SK-N-SH (cell line): ENCODE results near the gene PPTC7. TPM values are rescaled to one million over a fixed set of nuclear protein-coding genes. Genes with fewer than 3 reads are reported as not detected.

Source experiments
- CTCF ChIA-PET: fragments of 300-600, 350-600 bp; formaldehyde crosslinking; extraction: SDS; loops from one replicate; lab custom pipeline; 2021; lab: Yijun Ruan, JAX
- POLR2A ChIA-PET: fragments of 350-600 bp; sonication (Branson Sonifier 250); formaldehyde crosslinking; extraction: SDS; loops from one replicate; lab custom pipeline; 2020; ENCODE audit warnings: antibody characterized with exemption, inconsistent platforms; lab: Yijun Ruan, JAX
- DNase-seq: peaks from one replicate; pipeline ENCODE4 v3.0.0; 2012
- H2AFZ ChIP-seq: fragments of 200-600 bp; sonication (generic); 2 replicates; pipeline ENCODE4 v1.8.1; 2016; ENCODE audit warnings: antibody characterized with exemption, mild to moderate bottlenecking, low read depth
- H3F3A ChIP-seq: fragments of 200-600 bp; sonication (generic); replicated peaks from 2 replicates; pipeline ENCODE3; 2016; ENCODE audit warnings: antibody characterized with exemption, mild to moderate bottlenecking; ENCODE audit not compliant: insufficient read depth
- H3K27ac ChIP-seq, 2 experiments: fragments of 200-500 bp in 1 of 2; fragments of 200-600 bp in 1 of 2; sonication (Bioruptor generic) in 1 of 2; sonication (generic), shearing (Covaris generic) in 1 of 2; 2 replicates each; pipeline versions ENCODE4 v1.5.1 to v1.6.1; 2014 to 2016; ENCODE audit warnings: low read depth in 2 of 2, inconsistent platforms in 1 of 2, low read length in 1 of 2, mild to moderate bottlenecking in 1 of 2, mixed read lengths in 1 of 2
- H3K27me3 ChIP-seq: fragments of 200-600 bp; sonication (generic), shearing (Covaris generic); 2 replicates; pipeline ENCODE4 v1.6.1; 2016; ENCODE audit warnings: mixed run types; ENCODE audit not compliant: insufficient read depth
- H3K36me3 ChIP-seq, 2 experiments: fragments of 200-500 bp in 1 of 2; fragments of 200-600 bp in 1 of 2; sonication (Bioruptor generic) in 1 of 2; sonication (generic) in 1 of 2; replicated peaks in 1 of 2; 2 replicates each; pipeline versions ENCODE3 to v1.5.1; 2014 to 2016; ENCODE audit warnings: low read length in 1 of 2, mild to moderate bottlenecking in 1 of 2; ENCODE audit not compliant: insufficient read depth in 2 of 2, control insufficient read depth in 1 of 2
- H3K4me1 ChIP-seq, 2 experiments: fragments of 200-500 bp in 1 of 2; fragments of 200-600 bp in 1 of 2; sonication (Bioruptor generic) in 1 of 2; sonication (generic), shearing (Covaris generic) in 1 of 2; 2 replicates each; pipeline versions ENCODE4 v1.5.1 to v1.6.1; 2014 to 2016; ENCODE audit warnings: low read depth in 1 of 2, low read length in 1 of 2, mixed run types in 1 of 2; ENCODE audit not compliant: insufficient read depth in 2 of 2, control insufficient read depth in 1 of 2
- H3K4me2 ChIP-seq: fragments of 200-600 bp; sonication (generic), shearing (Covaris generic); 2 replicates; pipeline ENCODE4 v1.6.1; 2017; ENCODE audit warnings: mixed run types
- H3K4me3 ChIP-seq, 2 experiments: fragments of 200-500 bp in 1 of 2; fragments of 200-600 bp in 1 of 2; sonication (Bioruptor generic) in 1 of 2; sonication (generic), shearing (Covaris generic) in 1 of 2; 2 replicates each; pipeline versions ENCODE4 v1.5.1 to v1.8.1; 2014 to 2016; ENCODE audit warnings: low read depth in 2 of 2, inconsistent platforms in 1 of 2, low read length in 1 of 2, mild to moderate bottlenecking in 1 of 2, mixed read lengths in 1 of 2, moderate library complexity in 1 of 2
- H3K79me2 ChIP-seq: fragments of 200-600 bp; sonication (generic); 2 replicates; pipeline ENCODE4 v1.8.1; 2017; ENCODE audit warnings: mild to moderate bottlenecking; ENCODE audit not compliant: insufficient read depth
- H3K9ac ChIP-seq: fragments of 200-600 bp; sonication (generic); 2 replicates; pipeline ENCODE4 v1.6.1; 2017; ENCODE audit warnings: mixed run types
- H3K9me2 ChIP-seq: fragments of 200-600 bp; sonication (generic); 2 replicates; pipeline ENCODE4 v1.6.1; 2017; ENCODE audit warnings: mixed run types
- H3K9me3 ChIP-seq: fragments of 200-600 bp; sonication (generic); 2 replicates; pipeline ENCODE4 v1.6.1; 2017; ENCODE audit warnings: mixed run types, mild to moderate bottlenecking, moderate library complexity
- H4K20me1 ChIP-seq: fragments of 200-600 bp; sonication (generic); 2 replicates; pipeline ENCODE4 v1.6.1; 2017; ENCODE audit warnings: mild to moderate bottlenecking, mixed run types; ENCODE audit not compliant: insufficient read depth
- ELF1 ChIP-seq: IDR thresholded peaks from 2 replicates; pipeline ENCODE4 v1.4.0; 2012
- EP300 ChIP-seq, 2 experiments: IDR thresholded peaks; 2 replicates each; pipeline versions ENCODE4 v1.4.0 to v1.6.1; 2012; ENCODE audit warnings: borderline replicate concordance in 1 of 2, low read depth in 1 of 2, low read length in 1 of 2
- FOSL2 ChIP-seq: IDR thresholded peaks from 2 replicates; pipeline ENCODE4 v1.4.0; 2012; ENCODE audit warnings: low read depth, mild to moderate bottlenecking, moderate library complexity, borderline replicate concordance
- GABPA ChIP-seq: IDR thresholded peaks from 2 replicates; pipeline ENCODE4 v1.4.0; 2012; ENCODE audit warnings: low read depth, mild to moderate bottlenecking
- JUND ChIP-seq: IDR thresholded peaks from 2 replicates; pipeline ENCODE4 v1.4.0; 2012
- MEF2A ChIP-seq: IDR thresholded peaks from 2 replicates; pipeline ENCODE4 v1.4.0; 2012; ENCODE audit warnings: low read depth, borderline replicate concordance
- MXI1 ChIP-seq: IDR thresholded peaks from 2 replicates; pipeline ENCODE4 v1.6.1; 2012; ENCODE audit warnings: mild to moderate bottlenecking, low read depth, low read length, improper control_type of control experiment
- NRF1 ChIP-seq: IDR thresholded peaks from 2 replicates; pipeline ENCODE4 v1.6.1; 2012; ENCODE audit warnings: low read depth, mild to moderate bottlenecking, low read length
- PBX3 ChIP-seq: IDR thresholded peaks from 2 replicates; pipeline ENCODE4; 2012
- RAD21 ChIP-seq: IDR thresholded peaks from 2 replicates; pipeline ENCODE4 v1.6.1; 2012; ENCODE audit warnings: mild to moderate bottlenecking, low read length
- RCOR1 ChIP-seq: fragments of 150-350 bp; IDR thresholded peaks from 2 replicates; pipeline ENCODE4 v1.6.1; 2017; ENCODE audit warnings: antibody characterized with exemption, low read length
- RFX5 ChIP-seq: IDR thresholded peaks from 2 replicates; pipeline ENCODE4 v1.6.1; 2012; ENCODE audit warnings: mild to moderate bottlenecking, improper control_type of control experiment, low read length
- RXRA ChIP-seq: IDR thresholded peaks from 2 replicates; pipeline ENCODE4 v1.4.0; 2012; ENCODE audit warnings: low read depth, mild to moderate bottlenecking, borderline replicate concordance
- SIN3A ChIP-seq: IDR thresholded peaks from 2 replicates; pipeline ENCODE4 v1.6.1; 2012; ENCODE audit warnings: low read depth, mild to moderate bottlenecking, low read length, moderate library complexity, borderline replicate concordance
- SMC3 ChIP-seq: IDR thresholded peaks from 2 replicates; pipeline ENCODE4 v1.6.1; 2012; ENCODE audit warnings: low read depth, low read length, improper control_type of control experiment
- TAF1 ChIP-seq: IDR thresholded peaks from 2 replicates; pipeline ENCODE4 v1.6.1; 2012; ENCODE audit warnings: low read depth, mild to moderate bottlenecking, low read length, moderate library complexity, borderline replicate concordance
- TCF12 ChIP-seq: IDR thresholded peaks from 2 replicates; pipeline ENCODE4 v1.4.0; 2012
- TEAD4 ChIP-seq: IDR thresholded peaks from 2 replicates; pipeline ENCODE4 v1.4.0; 2012; ENCODE audit warnings: mild to moderate bottlenecking, borderline replicate concordance; ENCODE audit not compliant: insufficient read depth
- USF2 ChIP-seq: fragments of 150-350 bp; IDR thresholded peaks from 2 replicates; pipeline ENCODE4 v1.6.1; 2017; ENCODE audit warnings: antibody characterized with exemption, low read length, low read depth, borderline replicate concordance
- YY1 ChIP-seq: IDR thresholded peaks from 2 replicates; pipeline ENCODE4 v1.4.0; 2012; ENCODE audit warnings: low read depth, mild to moderate bottlenecking
- WGBS: methylation state at CpG from one replicate; pipeline ENCODE4 v1.1.6; 2017; ENCODE audit warnings: low lambda C conversion rate; 5-methylcytosine and 5-hydroxymethylcytosine counted together
- polyA plus RNA-seq, 3 experiments: library from polyadenylated mRNA; depleted of rRNA; stranded (reverse); fragments of >200 nt; gene quantifications; 2 replicates each; pipeline ENCODE4 v1.2.3, GENCODE V29; 2012

The PPTC7 gene
- polyA plus RNA-seq, 1 of the 3 experiments (the other 2 are of a cell fraction) = 9.6 TPM

GRCh38 chr12:110536834-110537604, 46.1 kb downstream of the PPTC7 start (continued):
- no peak for TF ChIP-seq USF2
- TF ChIP-seq, all 33 proteins: peak for 0

- DNase-seq = no peak
- TF ChIP-seq GABPA (no peak), SMC3 (no peak), TAF1 (no peak), ELF1 (no peak), RFX5 (no peak), USF2 (no peak), SIN3A (no peak), TCF12 (no peak), NRF1 (no peak), EP300 (IDR thresholded peaks at IDR 0.05; ENCODE audit: borderline replicate concordance in 1 of 2, low read depth in 1 of 2, low read length in 1 of 2) (no peak), RAD21 (no peak), TEAD4 (no peak), MEF2A (no peak), RCOR1 (no peak), FOSL2 (no peak), RXRA (no peak), MXI1 (no peak), JUND (no peak), PBX3 (no peak), YY1 (no peak)
- POLR2A ChIA-PET = no interaction called here
- H2AFZ ChIP-seq = no peak overlapping the region
- no peak overlapping the region for H3K4me2 ChIP-seq
- 92% methylated on average over 6 of the region's 6 CpGs for WGBS
- no peaks in the 10 kb centered on the region for H3K27me3 ChIP-seq
- H3K27ac ChIP-seq = no peak overlapping the region
- no peaks in the 10 kb centered on the region for H4K20me1 ChIP-seq
- peaks cover 0 to 10% of the 10 kb centered on the region in 2 experiments for H3K4me1 ChIP-seq
- no peak overlapping the region for H3K4me3 ChIP-seq
- H3K9me2 ChIP-seq = no peaks in the 10 kb centered on the region
- CTCF ChIA-PET = interaction anchor here (1.0 to 3.1 kb wide), 3 partner anchors 65 to 85 kb away, joined by 3 to 7 read pairs (median 5); partner anchors contain the start of gene ARPC3
- H3K9me3 ChIP-seq = no peaks in the 10 kb centered on the region
- H3K36me3 ChIP-seq = peaks cover 40 to 44% of the 10 kb centered on the region in 2 experiments
- H3K9ac ChIP-seq = no peak overlapping the region
- H3F3A ChIP-seq = no peaks in the 10 kb centered on the region
- H3K79me2 ChIP-seq = peaks cover 15% of the 10 kb centered on the region; the same call in 1 of the 2 replicates
Measured at GRCh38 chr12:110534811-110535210, 48.3 kb downstream of the PPTC7 start.
